Measurements from ENCODE around the gene NEK6. TPM values are rescaled to one million over a fixed set of nuclear protein-coding genes. Genes with fewer than 3 reads are reported as not detected.

NEK6 gene
- total RNA-seq, 2 experiments from 2014 or later, result 7.0 to 8.0 TPM

- CTCF ChIA-PET, result interaction anchor here (0.6 to 1.5 kb wide), 4 partner anchors 11 to 82 kb away, joined by 3 read pairs; no protein-coding TSS in a partner anchor
- peaks cover 51% of the 10 kb centered on the region for H3K4me1 Mint-ChIP-seq
- peak; percentile 33 for DNase-seq
- no peaks in the 10 kb centered on the region for H3K36me3 Mint-ChIP-seq (ENCODE audit: low read depth)
- no peaks in the 10 kb centered on the region for H3K9me3 Mint-ChIP-seq
- H3K27ac Mint-ChIP-seq, result peak overlapping the region; percentile 36
- POLR2A ChIA-PET, result no interaction called here
- no peaks in the 10 kb centered on the region for H3K27me3 Mint-ChIP-seq
- no peak overlapping the region for H3K4me3 Mint-ChIP-seq
Measured at GRCh38 chr9:124291801-124292396, 34.1 kb downstream of the NEK6 start.

- H3K4me1 Mint-ChIP-seq, result peaks cover 40% of the 10 kb centered on the region
- ChIA-PET CTCF (interaction anchor here (1.1 to 1.5 kb wide), 3 partner anchors 12 to 83 kb away, joined by 3 to 4 read pairs (median 3); no protein-coding TSS in a partner anchor), POLR2A (no interaction called here)
- no peaks in the 10 kb centered on the region for H3K36me3 Mint-ChIP-seq (ENCODE audit: low read depth)
- DNase-seq, result no peak
- H3K4me3 Mint-ChIP-seq, result no peak overlapping the region
- H3K27me3 Mint-ChIP-seq, result no peaks in the 10 kb centered on the region
- peak overlapping the region; percentile 28 for H3K27ac Mint-ChIP-seq
- H3K9me3 Mint-ChIP-seq, result no peaks in the 10 kb centered on the region
Measured at GRCh38 chr9:124292696-124293593, 35.2 kb downstream of the NEK6 start.

- Mint-ChIP-seq H3K9me3 (no peaks in the 10 kb centered on the region), H3K27me3 (no peaks in the 10 kb centered on the region), H3K4me1 (peaks cover 39% of the 10 kb centered on the region), H3K36me3 (ENCODE audit: low read depth) (no peaks in the 10 kb centered on the region), H3K27ac (no peak overlapping the region), H3K4me3 (no peak overlapping the region)
- CTCF ChIA-PET, result interaction anchor here (1.1 kb wide), 1 partner anchor 11 kb away, joined by 4 read pairs; no protein-coding TSS in a partner anchor
- POLR2A ChIA-PET, result no interaction called here
- DNase-seq, result no peak
Measured at GRCh38 chr9:124293718-124294506, 36.2 kb downstream of the NEK6 start.

GRCh38 chr9:124295159-124295794, 37.5 kb downstream of the NEK6 start:
- no peaks in the 10 kb centered on the region for H3K36me3 Mint-ChIP-seq (ENCODE audit: low read depth)
- ChIA-PET POLR2A (no interaction called here), CTCF (interaction anchor here (1.5 kb wide), 1 partner anchor 15 kb away, joined by 3 read pairs; no protein-coding TSS in a partner anchor)
- peak overlapping the region; percentile 9 for H3K27ac Mint-ChIP-seq
- no peak for DNase-seq
- no peak overlapping the region for H3K4me3 Mint-ChIP-seq
- H3K9me3 Mint-ChIP-seq, result no peaks in the 10 kb centered on the region
- H3K27me3 Mint-ChIP-seq, result no peaks in the 10 kb centered on the region
- peaks cover 45% of the 10 kb centered on the region for H3K4me1 Mint-ChIP-seq

GRCh38 chr9:124296094-124296493, 38.3 kb downstream of the NEK6 start:
- no peaks in the 10 kb centered on the region for H3K36me3 Mint-ChIP-seq (ENCODE audit: low read depth)
- no peak overlapping the region for H3K4me3 Mint-ChIP-seq
- ChIA-PET POLR2A (no interaction called here), CTCF (interaction anchor here (1.5 kb wide), 1 partner anchor 14 kb away, joined by 3 read pairs; no protein-coding TSS in a partner anchor)
- H3K27ac Mint-ChIP-seq, result no peak overlapping the region
- no peaks in the 10 kb centered on the region for H3K9me3 Mint-ChIP-seq
- DNase-seq, result no peak
- peaks cover 39% of the 10 kb centered on the region for H3K4me1 Mint-ChIP-seq
- H3K27me3 Mint-ChIP-seq, result no peaks in the 10 kb centered on the region

- no peak for DNase-seq
- ChIA-PET CTCF (interaction anchor here (1.6 kb wide), 1 partner anchor 15 kb away, joined by 4 read pairs; no protein-coding TSS in a partner anchor), POLR2A (no interaction called here)
- Mint-ChIP-seq H3K4me1 (peaks cover 31% of the 10 kb centered on the region), H3K27ac (no peak overlapping the region), H3K36me3 (ENCODE audit: low read depth) (no peaks in the 10 kb centered on the region), H3K4me3 (no peak overlapping the region), H3K27me3 (no peaks in the 10 kb centered on the region), H3K9me3 (no peaks in the 10 kb centered on the region)
Measured at GRCh38 chr9:124296796-124297550, 39.2 kb downstream of the NEK6 start.

GRCh38 chr9:124297551-124297901, 39.8 kb downstream of the NEK6 start:
- H3K4me3 Mint-ChIP-seq, result no peak overlapping the region
- no peaks in the 10 kb centered on the region for H3K27me3 Mint-ChIP-seq
- CTCF ChIA-PET, result interaction anchor here (1.6 kb wide), 1 partner anchor 14 kb away, joined by 4 read pairs; no protein-coding TSS in a partner anchor
- no peak overlapping the region for H3K27ac Mint-ChIP-seq
- no peaks in the 10 kb centered on the region for H3K36me3 Mint-ChIP-seq (ENCODE audit: low read depth)
- POLR2A ChIA-PET, result no interaction called here
- H3K9me3 Mint-ChIP-seq, result no peaks in the 10 kb centered on the region
- DNase-seq, result no peak
- peaks cover 25% of the 10 kb centered on the region for H3K4me1 Mint-ChIP-seq

- POLR2A ChIA-PET, result no interaction called here
- Mint-ChIP-seq H3K9me3 (no peaks in the 10 kb centered on the region), H3K4me1 (peaks cover 23% of the 10 kb centered on the region), H3K27me3 (no peaks in the 10 kb centered on the region), H3K4me3 (no peak overlapping the region), H3K36me3 (ENCODE audit: low read depth) (no peaks in the 10 kb centered on the region), H3K27ac (no peak overlapping the region)
- CTCF ChIA-PET, result interaction anchor here (1.0 to 1.6 kb wide), 3 partner anchors 14 to 27 kb away, joined by 3 to 4 read pairs (median 4); no protein-coding TSS in a partner anchor
- no peak for DNase-seq
Measured at GRCh38 chr9:124297915-124298645, 40.3 kb downstream of the NEK6 start.

GRCh38 chr9:124298646-124299235, 41.0 kb downstream of the NEK6 start:
- Mint-ChIP-seq H3K27ac (no peak overlapping the region), H3K4me1 (peaks cover 23% of the 10 kb centered on the region), H3K36me3 (ENCODE audit: low read depth) (no peaks in the 10 kb centered on the region), H3K4me3 (no peak overlapping the region), H3K27me3 (no peaks in the 10 kb centered on the region), H3K9me3 (no peaks in the 10 kb centered on the region)
- DNase-seq, result no peak
- POLR2A ChIA-PET, result no interaction called here
- CTCF ChIA-PET, result interaction anchor here (1.0 to 1.1 kb wide), 2 partner anchors 13 to 26 kb away, joined by 3 to 4 read pairs; no protein-coding TSS in a partner anchor

GRCh38 chr9:124299515-124300090, 41.9 kb downstream of the NEK6 start:
- POLR2A ChIA-PET, result no interaction called here
- H3K4me1 Mint-ChIP-seq, result peaks cover 18% of the 10 kb centered on the region
- CTCF ChIA-PET, result interaction anchor here (0.9 to 1.0 kb wide), 2 partner anchors 9 to 30 kb away, joined by 3 to 4 read pairs; no protein-coding TSS in a partner anchor
- H3K9me3 Mint-ChIP-seq, result no peaks in the 10 kb centered on the region
- DNase-seq, result no peak
- no peak overlapping the region for H3K27ac Mint-ChIP-seq
- H3K4me3 Mint-ChIP-seq, result no peak overlapping the region
- H3K27me3 Mint-ChIP-seq, result no peaks in the 10 kb centered on the region
- H3K36me3 Mint-ChIP-seq (ENCODE audit: low read depth), result no peaks in the 10 kb centered on the region

- Mint-ChIP-seq H3K4me3 (no peak overlapping the region), H3K27me3 (no peaks in the 10 kb centered on the region), H3K36me3 (ENCODE audit: low read depth) (no peaks in the 10 kb centered on the region), H3K27ac (no peak overlapping the region), H3K4me1 (peaks cover 13% of the 10 kb centered on the region), H3K9me3 (no peaks in the 10 kb centered on the region)
- DNase-seq, result no peak
- POLR2A ChIA-PET, result no interaction called here
- CTCF ChIA-PET, result interaction anchor here (0.9 to 1.0 kb wide), 2 partner anchors 10 to 29 kb away, joined by 3 to 4 read pairs; no protein-coding TSS in a partner anchor
Measured at GRCh38 chr9:124300312-124300711, 42.6 kb downstream of the NEK6 start.

Measured in activated CD4-positive, alpha-beta T cell treated with anti-CD3 and anti-CD28 coated beads, Interleukin-2, amount 10 ng/mL, durations not matched to agents 7 days and 5 days (primary cell).